ENCODE measurements around the gene HES1. TPM values are rescaled to one million over a fixed set of nuclear protein-coding genes. Genes with fewer than 3 reads are reported as not detected.

The HES1 gene
- total and polyA plus RNA-seq, 2 experiments from 2014 or later = 42.7 to 60.8 TPM

DNA sequence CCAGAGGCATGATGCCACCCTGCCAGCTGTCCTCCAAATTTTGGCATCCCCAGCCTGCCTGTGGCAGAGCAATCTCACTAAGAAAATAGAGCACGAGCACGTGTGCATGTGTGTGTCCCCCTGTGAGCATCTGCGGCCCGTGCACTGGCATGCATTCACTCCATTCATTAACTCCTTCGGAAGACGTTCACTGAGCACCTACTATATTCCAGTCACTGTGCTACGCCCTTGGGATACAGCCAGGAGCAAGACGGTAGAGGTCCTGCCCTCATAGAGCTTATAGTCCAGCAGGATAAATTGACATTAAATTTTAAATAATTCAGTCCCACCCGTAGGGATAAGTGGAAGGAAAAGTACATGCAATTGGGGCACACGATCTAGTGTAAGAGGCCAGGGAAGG lies 40.0 kb upstream of the HES1 start:
- DNase-seq (ENCODE audit: low spot score) (no peak), ATAC-seq (no peak)
- Mint-ChIP-seq H3K27ac (no peak overlapping the region), H3K27me3 (ENCODE audit: insufficient read depth, low read depth, poor library complexity) (peaks cover 9% of the 10 kb centered on the region), H3K4me3 (no peak overlapping the region), H3K36me3 (ENCODE audit: low read depth) (no peaks in the 10 kb centered on the region; the same call in 2 of the 3 replicates), H3K4me1 (peaks cover 25% of the 10 kb centered on the region), H3K9me3 (no peaks in the 10 kb centered on the region)
- Histone ChIP-seq H3K27me3 (ENCODE audit: insufficient read depth) (no peaks in the 10 kb centered on the region), H3K4me3 (no peak overlapping the region), H3K27ac (ENCODE audit: low read depth) (no peak overlapping the region), H3K4me1 (ENCODE audit: insufficient read depth) (peaks cover 5% of the 10 kb centered on the region; the same call in 1 of the 2 replicates), H3K9me2 (ENCODE audit: insufficient read depth) (no peaks in the 10 kb centered on the region; the same call in 1 of the 2 replicates), H3F3A (replicated peaks; ENCODE audit: low read depth) (no peaks in the 10 kb centered on the region), H3K4me2 (no peak overlapping the region), H2AFZ (no peak overlapping the region), H3K79me2 (replicated peaks; ENCODE audit: insufficient read depth) (no peaks in the 10 kb centered on the region), H4K20me1 (replicated peaks; ENCODE audit: insufficient read depth) (no peaks in the 10 kb centered on the region), H3K36me3 (ENCODE audit: insufficient read depth) (no peaks in the 10 kb centered on the region)
- no peak for TF ChIP-seq EZH2phosphoT487 (IDR thresholded peaks at IDR 0.05; ENCODE audit: unreplicated experiment)
- TF ChIP-seq, protein P1, sequence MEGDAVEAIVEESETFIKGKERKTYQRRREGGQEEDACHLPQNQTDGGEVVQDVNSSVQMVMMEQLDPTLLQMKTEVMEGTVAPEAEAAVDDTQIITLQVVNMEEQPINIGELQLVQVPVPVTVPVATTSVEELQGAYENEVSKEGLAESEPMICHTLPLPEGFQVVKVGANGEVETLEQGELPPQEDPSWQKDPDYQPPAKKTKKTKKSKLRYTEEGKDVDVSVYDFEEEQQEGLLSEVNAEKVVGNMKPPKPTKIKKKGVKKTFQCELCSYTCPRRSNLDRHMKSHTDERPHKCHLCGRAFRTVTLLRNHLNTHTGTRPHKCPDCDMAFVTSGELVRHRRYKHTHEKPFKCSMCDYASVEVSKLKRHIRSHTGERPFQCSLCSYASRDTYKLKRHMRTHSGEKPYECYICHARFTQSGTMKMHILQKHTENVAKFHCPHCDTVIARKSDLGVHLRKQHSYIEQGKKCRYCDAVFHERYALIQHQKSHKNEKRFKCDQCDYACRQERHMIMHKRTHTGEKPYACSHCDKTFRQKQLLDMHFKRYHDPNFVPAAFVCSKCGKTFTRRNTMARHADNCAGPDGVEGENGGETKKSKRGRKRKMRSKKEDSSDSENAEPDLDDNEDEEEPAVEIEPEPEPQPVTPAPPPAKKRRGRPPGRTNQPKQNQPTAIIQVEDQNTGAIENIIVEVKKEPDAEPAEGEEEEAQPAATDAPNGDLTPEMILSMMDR (conservative IDR thresholded peaks at IDR 0.05; ENCODE audit: low read depth in 2 of 2) = no peak
- no peak for TF ChIP-seq POLR2AphosphoS5 (IDR thresholded peaks at IDR 0.05; ENCODE audit: low read depth)
- TF ChIP-seq ZNF331 (CRISPR knock-in tag; IDR thresholded peaks at IDR 0.05; ENCODE audit: low read depth) = no peak
- TF ChIP-seq STAT1 (IDR thresholded peaks at IDR 0.05; ENCODE audit: unreplicated experiment) = no peak
- no peak for TF ChIP-seq CREB1 (CRISPR knock-in tag; IDR thresholded peaks at IDR 0.05; ENCODE audit: low read depth)
- no peak for TF ChIP-seq ZNF114 (CRISPR knock-in tag; IDR thresholded peaks at IDR 0.05)
- TF ChIP-seq NANOG (IDR thresholded peaks at IDR 0.05; ENCODE audit: borderline replicate concordance) = no peak
- TF ChIP-seq REST (IDR thresholded peaks at IDR 0.05; ENCODE audit: unreplicated experiment) = no peak
- no peak for TF ChIP-seq ETS1 (IDR thresholded peaks at IDR 0.05)
- TF ChIP-seq ZNF462 (CRISPR knock-in tag; IDR thresholded peaks at IDR 0.05) = no peak
- TF ChIP-seq EZH2 (IDR thresholded peaks at IDR 0.05; ENCODE audit: low read depth, unreplicated experiment) = no peak
- TF ChIP-seq JUNB (IDR thresholded peaks at IDR 0.05; ENCODE audit: unreplicated experiment) = no peak
